HG02938 (cell line): ENCODE results near the gene SH3BP4.

Source experiments
- ATAC-seq: cut with Tn5 transposase; IDR thresholded peaks from one replicate; pipeline ENCODE4 v1.9.1; 2021; ENCODE audit warnings: mild to moderate bottlenecking, moderate library complexity; ENCODE audit not compliant: unreplicated experiment

SH3BP4 gene

DNA sequence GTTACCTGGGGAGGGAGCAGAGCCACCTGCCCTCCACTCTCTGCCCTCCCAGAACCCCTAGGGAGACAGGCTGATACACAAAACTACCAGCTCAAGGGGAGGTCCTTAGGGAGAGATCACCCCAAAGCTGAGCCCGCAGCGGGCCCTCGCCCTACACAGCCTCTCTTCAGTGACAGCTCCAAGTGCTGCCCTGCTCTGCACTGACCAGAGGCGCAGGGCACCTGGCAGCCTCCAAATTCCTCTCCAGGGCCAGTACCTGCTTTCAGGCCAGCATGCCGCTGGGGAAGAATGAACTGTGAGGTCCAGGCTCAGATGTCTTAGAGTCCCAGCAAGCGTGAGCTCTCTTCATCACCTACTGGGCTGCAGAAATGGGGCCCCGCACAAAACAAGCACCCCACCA, 11.3 kb upstream of the SH3BP4 start:
- no peak for ATAC-seq

GRCh38 chr2:234945339-234945873, 6.4 kb upstream of the SH3BP4 start:
- ATAC-seq, result no peak

DNA sequence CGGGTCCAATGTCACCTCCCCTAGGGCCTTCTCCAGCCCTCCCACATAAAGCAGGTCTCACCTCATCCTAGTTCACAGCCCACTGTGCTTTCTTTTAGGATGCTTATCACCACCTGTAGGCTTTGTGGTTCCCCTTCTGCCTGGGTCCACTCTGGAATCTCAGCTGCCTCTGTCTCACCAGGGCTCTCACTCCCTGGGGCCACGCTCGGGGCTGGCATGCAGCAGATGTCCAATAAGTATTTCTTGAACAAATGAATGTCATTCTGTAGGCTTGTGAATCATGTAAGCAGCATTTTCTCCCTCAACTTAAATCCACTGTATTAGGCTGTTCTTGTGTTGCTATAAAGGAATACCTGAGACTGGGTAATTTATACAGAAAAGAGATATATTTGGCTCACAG, 4.3 kb upstream of the SH3BP4 start:
- ATAC-seq, result no peak

DNA sequence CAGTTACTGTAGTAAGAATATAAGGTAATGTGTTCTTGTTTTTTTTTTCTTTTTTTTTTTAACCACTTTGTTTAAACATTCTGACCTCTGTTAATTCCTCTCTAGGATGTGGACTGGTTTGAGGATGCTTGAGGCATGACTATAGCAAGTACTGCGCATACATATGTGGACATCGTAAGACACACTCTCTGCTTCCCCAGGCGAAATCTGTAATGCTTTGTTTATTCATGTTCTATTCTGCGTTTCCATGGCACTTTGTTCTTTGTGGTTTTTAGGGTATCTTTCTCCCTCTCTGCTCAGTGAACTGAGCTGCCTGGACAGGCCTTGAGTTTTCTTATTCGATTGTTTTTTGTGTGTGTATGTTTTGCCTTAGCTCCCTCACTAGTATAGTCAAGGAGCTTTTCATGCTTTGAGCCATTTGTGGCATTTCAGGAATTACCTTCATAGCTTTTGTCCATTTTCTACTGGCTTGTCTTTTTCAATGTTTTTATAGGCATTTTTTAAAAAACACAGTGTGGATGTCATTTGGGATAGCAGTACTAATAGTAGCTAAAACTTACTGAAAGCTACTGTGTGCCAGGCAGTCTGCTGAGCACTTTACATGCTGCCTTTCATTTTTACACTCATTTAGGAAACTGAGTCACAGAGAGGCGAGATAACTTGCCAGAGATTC, 1.9 kb upstream of the SH3BP4 start:
- ATAC-seq, result no peak

DNA sequence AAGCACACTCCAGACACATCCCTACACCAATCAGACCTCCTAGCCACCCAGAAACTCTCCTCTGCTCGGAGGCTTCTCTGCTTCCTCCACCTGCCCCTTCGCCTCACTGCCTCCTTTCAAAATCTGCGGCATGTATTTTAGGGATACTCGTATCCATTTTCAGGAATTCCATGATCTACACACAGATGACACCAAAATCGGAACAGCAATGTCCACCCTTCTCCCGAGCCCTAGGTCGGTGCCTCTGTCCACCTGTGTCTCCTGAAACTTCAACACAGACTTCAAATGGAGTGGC, 1.4 kb upstream of the SH3BP4 start:
- ATAC-seq, result no peak

DNA sequence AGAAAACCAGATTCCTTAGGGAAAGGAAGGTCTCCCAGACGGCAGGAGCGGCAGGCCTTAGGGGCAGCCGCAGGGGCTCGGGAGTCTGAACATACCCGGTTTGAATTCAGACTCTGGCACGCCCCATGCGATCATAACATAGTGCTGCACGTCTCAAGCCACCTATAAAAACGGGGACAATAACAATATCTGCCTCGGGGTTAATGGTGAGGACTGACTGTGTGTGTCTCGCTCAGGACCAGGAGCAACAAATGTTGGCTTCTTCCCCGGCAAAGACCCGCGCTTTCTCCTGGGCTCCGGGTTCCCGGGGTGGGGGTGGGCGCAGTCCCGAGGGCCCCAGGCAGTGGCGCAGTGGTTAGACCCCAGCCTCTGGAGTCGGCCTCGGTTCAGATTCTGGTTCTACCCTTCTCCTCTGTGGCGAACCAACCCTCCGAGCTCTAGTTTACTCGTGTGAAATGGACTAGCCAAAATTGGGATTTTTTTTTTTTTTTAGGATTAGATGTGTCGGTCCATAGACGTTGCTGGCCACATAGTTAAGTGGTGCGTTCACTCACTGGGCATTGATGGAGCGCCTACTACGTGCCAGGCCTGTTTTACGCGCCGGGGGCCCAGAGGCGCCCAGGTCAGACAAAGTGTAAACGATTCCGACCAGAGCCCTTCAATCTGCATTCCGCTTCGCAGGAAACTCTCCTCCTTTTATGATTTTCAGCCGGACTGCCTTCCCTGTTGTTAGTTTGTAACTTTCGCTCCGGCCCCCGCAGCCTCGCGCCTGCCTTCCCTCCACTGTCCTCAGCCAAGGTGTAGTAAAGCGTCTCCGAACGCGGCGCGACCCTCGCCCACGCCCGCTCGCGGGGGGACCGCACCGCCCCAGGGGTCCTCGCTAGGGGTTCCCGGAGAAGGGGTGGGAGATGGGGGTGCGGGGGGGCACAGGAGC, 820 bp upstream of the SH3BP4 start:
- no peak for ATAC-seq

DNA sequence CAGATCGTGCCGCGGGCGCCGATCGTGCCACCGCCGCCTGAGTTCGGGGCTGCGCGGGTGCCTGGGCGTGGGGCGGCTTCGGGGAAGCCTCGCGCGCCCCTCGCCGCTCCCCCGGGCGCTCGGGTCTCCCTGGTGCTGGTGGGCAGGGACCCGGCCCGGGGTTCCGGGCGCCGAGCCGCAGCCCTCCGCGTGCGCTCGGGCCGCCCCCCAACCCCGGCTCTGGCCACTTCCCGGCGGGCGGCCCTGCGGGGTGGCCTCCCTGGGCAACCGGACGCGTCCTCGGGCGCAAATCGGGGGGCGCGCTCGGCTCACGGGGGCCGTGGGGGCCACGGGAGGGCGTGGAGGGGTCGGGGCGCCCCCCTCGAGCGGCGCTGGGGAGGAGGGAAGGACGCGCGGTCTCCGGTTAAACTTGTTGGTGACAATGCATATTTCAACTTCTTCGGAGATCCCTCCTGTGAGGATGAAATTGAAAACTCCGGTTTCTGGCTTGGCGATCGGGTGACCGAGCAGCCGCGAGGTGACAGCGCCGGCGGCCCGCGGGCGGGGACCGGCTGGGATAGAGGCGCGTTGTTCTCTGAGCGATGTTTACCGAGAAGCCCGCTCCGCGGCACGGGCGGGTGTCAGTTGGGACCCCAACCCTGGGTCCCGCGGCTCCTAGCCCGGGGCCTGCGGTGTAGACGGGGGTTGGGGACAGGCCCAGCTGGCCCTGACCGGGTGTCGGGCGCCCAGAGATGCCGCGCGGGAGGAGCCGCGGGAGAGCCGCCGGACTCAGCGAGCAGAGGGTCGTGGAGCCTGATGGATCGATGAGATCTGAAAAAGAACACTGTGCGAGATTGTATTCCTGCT, 676 bp downstream of the SH3BP4 start:
- ATAC-seq, result no peak

DNA sequence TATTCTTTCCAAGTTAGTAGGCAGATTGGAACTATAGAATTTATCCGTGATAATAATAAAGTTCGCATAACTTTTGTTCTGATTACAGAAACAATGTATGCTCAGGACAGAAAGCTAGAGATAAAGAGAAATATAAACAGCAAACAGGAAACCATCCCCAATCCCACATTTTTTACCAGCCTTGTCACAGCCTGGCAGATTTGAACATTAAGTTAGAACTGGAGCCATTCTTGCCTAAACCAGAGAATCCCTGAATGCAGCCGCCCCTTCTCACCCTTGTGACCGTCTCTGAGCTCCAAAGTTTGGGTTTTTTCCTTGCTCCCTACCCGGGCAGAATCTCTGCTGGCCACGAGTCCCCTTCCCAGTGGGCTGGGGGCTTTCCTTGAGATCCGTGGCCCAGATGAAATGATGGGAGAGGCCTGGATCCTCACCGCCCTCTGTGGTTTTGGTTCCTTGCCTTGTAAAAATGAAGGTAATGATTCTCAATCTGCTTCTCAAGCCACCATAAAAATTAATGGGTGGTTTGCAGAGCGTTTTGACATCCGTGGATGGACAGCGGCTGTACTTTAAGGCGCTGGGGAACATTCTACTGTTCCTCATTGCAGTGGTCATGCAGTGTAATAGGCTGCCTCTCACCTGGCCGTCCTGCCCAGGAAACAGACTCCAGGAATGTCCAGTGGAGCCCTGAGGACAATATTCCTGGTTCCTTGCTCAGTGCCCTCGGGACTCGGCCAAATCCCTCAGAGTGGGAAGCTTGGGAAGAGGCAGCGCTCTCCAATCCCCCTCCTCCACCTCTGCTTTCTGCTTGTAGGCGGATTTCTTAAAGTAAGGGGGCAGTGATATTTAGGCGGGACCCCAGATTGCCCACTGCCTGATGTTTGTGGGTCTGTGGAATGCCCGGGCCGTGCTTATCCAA, 1.6 kb downstream of the SH3BP4 start:
- ATAC-seq, result no peak

GRCh38 chr2:234954551-234954992, 2.8 kb downstream of the SH3BP4 start:
- no peak for ATAC-seq

DNA sequence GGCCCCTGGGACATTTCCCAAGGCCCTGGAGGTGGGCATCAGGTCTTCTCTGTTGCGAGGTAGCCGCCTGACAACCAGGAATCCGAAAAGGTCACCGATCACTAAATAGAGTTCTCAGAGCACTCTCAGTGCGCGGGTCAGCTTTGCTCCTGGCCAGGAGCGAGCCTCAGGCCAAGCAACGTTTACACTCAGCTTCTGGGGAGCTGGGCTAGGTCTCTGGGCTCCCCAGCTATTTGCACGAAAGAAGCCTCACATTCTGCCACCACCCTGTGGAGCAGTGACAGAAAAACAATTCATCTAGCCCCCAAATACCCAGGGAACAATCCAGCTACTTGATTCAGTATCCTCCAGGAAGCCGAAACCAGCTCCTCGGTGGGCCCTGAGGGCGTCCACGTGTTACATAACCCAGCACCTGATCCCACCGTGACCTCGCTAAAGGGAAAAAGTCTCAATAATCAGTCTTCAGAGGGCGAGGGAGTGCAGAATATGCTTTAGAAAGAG, 3.3 kb downstream of the SH3BP4 start:
- ATAC-seq, result no peak

DNA sequence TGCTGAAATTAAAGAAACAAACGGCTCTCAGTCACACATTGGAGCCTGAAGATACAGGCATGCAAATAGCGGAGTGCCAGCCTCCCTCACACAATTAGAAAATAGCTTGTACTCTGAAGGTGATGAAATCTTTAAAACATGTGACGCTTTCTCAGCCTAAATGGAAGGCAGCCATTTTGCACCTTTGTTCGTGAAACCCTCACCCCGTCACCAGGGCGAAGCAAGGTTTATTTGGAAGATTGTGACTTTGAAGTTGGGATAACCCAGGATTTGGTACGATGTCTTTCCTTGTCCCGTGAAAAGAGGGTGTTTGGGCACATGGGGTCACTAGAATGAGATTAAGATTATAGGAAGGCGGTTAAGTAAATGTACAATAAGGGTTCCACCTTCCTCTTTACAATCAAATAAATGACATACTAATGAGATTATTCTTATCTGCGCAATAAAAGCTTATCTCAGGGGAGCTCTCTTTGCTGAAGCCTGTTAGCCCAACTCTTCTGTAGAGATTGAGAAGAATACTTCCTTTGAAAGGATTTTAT, 4.2 kb downstream of the SH3BP4 start:
- no peak for ATAC-seq

GRCh38 chr2:234957834-234958135, 6.0 kb downstream of the SH3BP4 start:
- ATAC-seq, result no peak

DNA sequence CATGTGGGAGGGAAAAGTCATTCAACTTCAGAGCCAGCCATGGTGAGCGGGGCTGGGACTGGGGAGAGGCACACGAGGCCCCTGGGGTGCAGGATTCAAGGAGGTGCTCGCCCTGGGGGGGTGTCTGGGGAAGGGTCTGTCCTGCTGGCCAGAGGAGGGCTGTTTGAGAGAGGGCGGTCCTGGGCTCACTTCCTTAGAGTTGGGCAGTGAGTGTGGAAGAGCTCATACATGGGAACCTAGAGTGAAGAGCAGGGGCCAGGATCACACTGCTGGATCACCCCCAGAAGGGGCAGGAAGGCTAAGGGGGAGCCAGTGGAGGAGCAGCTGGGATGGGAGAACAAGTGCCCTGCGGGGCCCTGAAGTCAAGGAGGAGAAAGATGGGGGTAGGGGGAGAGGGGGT, 6.5 kb downstream of the SH3BP4 start:
- no peak for ATAC-seq

DNA sequence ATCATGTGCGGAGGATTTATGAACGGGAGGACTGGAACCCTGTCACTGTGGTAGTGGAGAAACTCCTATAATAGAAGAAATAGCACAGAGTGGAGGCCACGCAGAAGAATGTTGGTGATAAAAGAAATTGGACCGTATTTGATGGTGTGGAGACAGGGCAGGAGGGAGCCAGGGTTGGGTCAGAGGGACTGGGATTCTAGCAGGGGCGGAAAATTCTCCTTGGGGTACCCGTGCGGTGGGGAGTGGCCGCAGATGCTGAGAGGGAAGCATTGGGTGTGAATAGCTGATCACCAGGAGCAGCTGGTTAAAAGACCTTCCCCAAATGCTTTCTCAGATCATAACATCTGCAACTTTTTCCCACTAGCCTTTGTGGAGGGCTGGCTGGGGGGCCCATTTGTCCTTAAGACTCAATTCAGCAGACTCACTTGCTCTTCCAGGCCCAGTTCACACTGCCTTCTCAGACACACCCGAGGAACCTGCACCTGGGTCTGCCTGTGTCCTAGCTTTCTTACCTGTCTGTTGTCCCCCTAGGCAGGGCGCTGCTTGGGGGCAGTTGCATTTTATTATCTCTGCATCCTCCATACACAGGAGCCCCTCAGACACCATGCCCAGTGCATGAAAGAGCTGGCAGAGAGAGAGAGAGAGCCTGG, 7.1 kb downstream of the SH3BP4 start:
- ATAC-seq, result no peak

GRCh38 chr2:234960175-234961088, 8.6 kb downstream of the SH3BP4 start:
- ATAC-seq, result no peak

DNA sequence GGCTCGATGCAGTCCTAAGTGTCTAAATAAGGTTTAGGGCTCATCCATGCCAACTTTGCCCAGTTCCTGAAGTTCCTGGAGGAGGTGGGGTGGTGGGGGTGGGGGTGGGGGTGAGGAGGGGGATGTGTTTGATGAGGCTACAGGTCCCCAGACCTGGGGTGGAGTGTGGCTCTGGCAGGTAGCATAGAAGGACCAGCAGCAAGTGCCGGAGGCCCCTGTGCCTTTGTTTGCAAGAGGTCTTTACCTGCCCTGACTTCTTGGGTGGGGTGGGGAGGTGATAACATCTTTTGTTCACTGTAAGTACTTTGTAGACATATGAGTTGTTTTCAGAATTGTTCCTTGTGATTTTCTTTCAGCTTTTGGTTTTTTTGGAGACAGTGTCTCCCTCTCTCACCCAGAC, 10.0 kb downstream of the SH3BP4 start:
- ATAC-seq, result no peak

DNA sequence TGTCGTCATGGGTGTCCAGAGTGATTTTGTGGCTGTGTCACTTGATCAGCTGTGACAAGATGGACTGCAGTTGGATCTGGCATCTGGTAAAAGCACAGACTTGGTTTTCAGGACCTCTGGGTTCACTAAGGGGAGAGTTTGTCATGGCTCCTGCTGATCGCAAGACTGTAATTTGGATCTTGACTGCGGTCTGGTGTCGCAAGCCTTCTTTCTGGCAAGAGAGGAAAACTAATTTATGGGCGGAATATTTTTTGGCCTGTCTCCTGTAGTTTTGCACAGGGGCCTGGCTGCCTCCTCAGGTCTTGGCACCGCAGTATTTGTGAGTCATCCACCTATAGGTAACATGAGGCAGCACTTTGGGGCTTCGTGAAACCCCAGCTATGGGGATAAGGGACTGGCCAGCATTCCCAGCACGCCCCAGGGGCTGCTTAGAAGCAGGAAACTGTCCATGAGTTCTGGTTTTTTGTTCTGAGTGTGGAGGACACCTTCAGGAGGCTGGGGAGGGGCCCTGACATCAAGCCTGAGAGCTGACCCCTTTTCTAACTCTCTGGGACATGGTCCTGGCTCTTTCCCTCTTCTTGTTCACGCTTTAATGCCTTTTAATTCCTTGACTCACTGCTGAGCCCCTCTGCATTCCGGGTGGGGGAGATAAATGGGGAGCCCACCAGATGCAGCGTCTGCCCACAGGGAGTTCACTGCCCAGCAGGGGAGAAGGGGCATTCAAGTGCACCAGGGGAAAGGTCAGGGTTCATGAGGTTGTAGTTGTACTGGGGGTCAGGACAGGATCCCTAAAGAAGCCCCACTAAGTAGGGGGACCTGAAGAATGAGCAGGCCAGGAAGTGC, 12.2 kb downstream of the SH3BP4 start:
- no peak for ATAC-seq
